ENCODE measurements around the gene SLC35F1.

Gene SLC35F1

DNA sequence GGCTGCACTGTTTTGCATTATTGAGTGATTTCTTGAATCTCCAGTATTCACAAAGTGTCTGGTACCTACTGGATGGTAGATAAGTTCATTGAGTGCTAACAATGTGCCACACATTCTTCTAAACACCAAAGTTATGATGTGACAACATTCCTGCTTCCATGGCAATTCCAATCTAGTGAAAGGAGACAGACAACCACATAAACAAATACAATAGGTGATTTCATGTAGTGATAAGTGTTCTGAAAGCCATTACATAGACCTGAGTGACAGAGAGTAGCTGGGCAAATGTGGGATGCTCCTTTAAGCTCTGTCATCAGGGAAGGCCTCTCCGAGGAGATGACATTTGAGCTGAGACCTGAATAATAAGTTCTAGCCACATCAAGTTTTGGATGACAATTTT, 295.5 kb downstream of the SLC35F1 start:
- no peak overlapping the region for H3K4me3 ChIP-seq (ENCODE audit: low read depth, low read length)
- no peak for DNase-seq (ENCODE audit: low read depth, low spot score)
- ChIA-PET CTCF (no interaction called here), POLR2A (no interaction called here)
- TF ChIP-seq CTCF (IDR thresholded peaks at IDR 0.05; ENCODE audit: insufficient read depth, low read length, missing control alignments) = no peak

GRCh38 chr6:118203545-118203944, 296.5 kb downstream of the SLC35F1 start:
- TF ChIP-seq CTCF (IDR thresholded peaks at IDR 0.05; ENCODE audit: insufficient read depth, low read length, missing control alignments) = no peak
- ChIA-PET CTCF (no interaction called here), POLR2A (no interaction called here)
- DNase-seq (ENCODE audit: low read depth, low spot score) = no peak
- no peak overlapping the region for H3K4me3 ChIP-seq (ENCODE audit: low read depth, low read length)

- ChIA-PET CTCF (no interaction called here), POLR2A (no interaction called here)
- no peak overlapping the region for H3K4me3 ChIP-seq (ENCODE audit: low read depth, low read length)
- TF ChIP-seq CTCF (IDR thresholded peaks at IDR 0.05; ENCODE audit: insufficient read depth, low read length, missing control alignments) = no peak
- DNase-seq (ENCODE audit: low read depth, low spot score) = no peak
Observed at GRCh38 chr6:118206221-118206620, 299.2 kb downstream of the SLC35F1 start.

DNA sequence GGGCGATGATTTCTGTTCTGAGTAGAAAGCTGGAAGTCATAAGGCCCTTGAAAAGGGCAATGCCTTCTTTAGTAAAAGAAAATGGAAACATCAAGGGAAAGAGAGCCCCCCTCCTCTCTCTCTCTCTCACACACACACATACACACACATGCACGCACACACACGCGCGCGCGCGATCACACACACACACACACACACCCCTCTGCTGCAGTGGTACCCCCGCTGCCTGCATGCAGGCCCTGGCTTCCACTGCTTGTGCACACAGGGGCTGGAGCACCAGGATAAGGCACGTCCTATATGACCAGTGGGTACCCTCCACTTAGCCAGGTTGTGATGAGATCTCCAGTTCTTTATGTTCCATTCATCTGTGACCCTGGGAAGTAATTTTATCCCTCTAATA, 300.9 kb downstream of the SLC35F1 start:
- ChIA-PET CTCF (no interaction called here), POLR2A (no interaction called here)
- H3K4me3 ChIP-seq (ENCODE audit: low read depth, low read length) = no peak overlapping the region
- TF ChIP-seq CTCF (IDR thresholded peaks at IDR 0.05; ENCODE audit: insufficient read depth, low read length, missing control alignments) = no peak
- DNase-seq (ENCODE audit: low read depth, low spot score) = no peak

DNA sequence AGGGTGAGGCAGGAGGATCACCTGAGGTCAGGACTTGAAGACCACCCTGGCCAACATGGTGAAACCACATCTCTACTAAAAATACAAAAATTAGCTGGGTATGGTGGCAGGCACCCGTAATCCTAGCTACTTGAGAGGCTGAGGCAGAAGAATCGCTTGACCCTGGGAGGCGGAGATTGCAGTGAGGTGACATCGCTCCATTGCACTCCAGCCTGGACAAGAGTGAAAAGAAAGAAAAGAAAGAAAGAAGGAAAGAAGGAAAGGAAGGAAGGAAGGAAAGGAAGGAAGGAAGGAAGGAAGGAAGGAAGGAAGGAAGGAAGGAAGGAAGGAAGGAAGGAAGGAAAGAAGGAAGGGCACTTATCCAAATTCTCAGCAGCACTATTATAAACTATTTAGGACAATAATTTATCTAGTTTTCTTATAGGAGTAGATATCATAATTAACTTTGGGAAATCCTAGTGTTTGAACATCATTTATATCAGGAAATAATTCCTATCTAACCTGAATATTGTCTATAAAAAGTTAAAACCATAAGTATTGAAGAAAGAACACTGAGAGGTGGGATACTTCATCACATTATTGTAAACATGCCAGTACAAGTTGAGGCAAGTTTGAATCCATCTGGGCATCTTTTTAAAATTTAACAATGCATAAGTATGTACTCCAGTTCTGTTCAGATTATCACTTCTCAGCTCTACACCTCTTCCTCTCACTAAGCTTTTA, 305.5 kb downstream of the SLC35F1 start:
- DNase-seq (ENCODE audit: low read depth, low spot score) = no peak
- H3K4me3 ChIP-seq (ENCODE audit: low read depth, low read length) = no peak overlapping the region
- ChIA-PET POLR2A (no interaction called here), CTCF (no interaction called here)
- no peak for TF ChIP-seq CTCF (IDR thresholded peaks at IDR 0.05; ENCODE audit: insufficient read depth, low read length, missing control alignments)

GRCh38 chr6:118215269-118215668, 308.2 kb downstream of the SLC35F1 start:
- no peak for TF ChIP-seq CTCF (IDR thresholded peaks at IDR 0.05; ENCODE audit: insufficient read depth, low read length, missing control alignments)
- no peak for DNase-seq (ENCODE audit: low read depth, low spot score)
- ChIA-PET POLR2A (no interaction called here), CTCF (no interaction called here)
- no peak overlapping the region for H3K4me3 ChIP-seq (ENCODE audit: low read depth, low read length)
